NCI-H446 treated with DMSO at 0.1 percent for 48 hours (cell line): ENCODE measurements around the gene PDCD1LG2.

Experiments
- DNase-seq: peaks from one replicate; lab custom pipeline; 2025; lab: John Stamatoyannopoulos, UW

The PDCD1LG2 gene

GRCh38 chr9:5531101-5531882 is 21.0 kb downstream of the PDCD1LG2 start:
- no peak for DNase-seq

- DNase-seq, result no peak
These were observed 22.0 kb downstream of the PDCD1LG2 start for GRCh38 chr9:5532306-5532705.

- no peak for DNase-seq
These were observed 22.5 kb downstream of the PDCD1LG2 start for GRCh38 chr9:5532790-5533189.

GRCh38 chr9:5536684-5537083 is 26.4 kb downstream of the PDCD1LG2 start:
- no peak for DNase-seq

GRCh38 chr9:5543875-5544702 is 33.8 kb downstream of the PDCD1LG2 start:
- no peak for DNase-seq

GRCh38 chr9:5549658-5550650 is 39.6 kb downstream of the PDCD1LG2 start:
- DNase-seq, result no peak

- no peak for DNase-seq
These were observed 41.2 kb downstream of the PDCD1LG2 start for GRCh38 chr9:5551368-5552150.

GRCh38 chr9:5552301-5552700 is 42.0 kb downstream of the PDCD1LG2 start:
- no peak for DNase-seq

GRCh38 chr9:5553211-5553610 is 42.9 kb downstream of the PDCD1LG2 start:
- no peak for DNase-seq

GRCh38 chr9:5554254-5554653 is 43.9 kb downstream of the PDCD1LG2 start:
- DNase-seq, result no peak

- no peak for DNase-seq
These were observed 45.9 kb downstream of the PDCD1LG2 start for GRCh38 chr9:5556101-5556705.

- no peak for DNase-seq
These were observed 47.6 kb downstream of the PDCD1LG2 start for GRCh38 chr9:5557606-5558587.

GRCh38 chr9:5559659-5560058 is 49.3 kb downstream of the PDCD1LG2 start:
- no peak for DNase-seq

- DNase-seq, result no peak
These were observed 50.2 kb downstream of the PDCD1LG2 start for GRCh38 chr9:5560443-5561100.

- DNase-seq, result no peak
These were observed 51.6 kb downstream of the PDCD1LG2 start for GRCh38 chr9:5561828-5562488.

- DNase-seq, result no peak
These were observed 52.6 kb downstream of the PDCD1LG2 start for GRCh38 chr9:5562806-5563416.

- no peak for DNase-seq
These were observed 53.1 kb downstream of the PDCD1LG2 start for GRCh38 chr9:5563417-5563815.

GRCh38 chr9:5563886-5564285 is 53.6 kb downstream of the PDCD1LG2 start:
- DNase-seq, result no peak
